Fibroblast of skin of back (primary cell): ENCODE data around the gene DPM2.

Experiments used
- DNase-seq: peaks from one replicate; pipeline ENCODE4 v3.0.0-alpha.2; 2013

DPM2 gene

GRCh38 chr9:127936347-127936852, 1.3 kb downstream of the DPM2 start:
- no peak for DNase-seq

DNA sequence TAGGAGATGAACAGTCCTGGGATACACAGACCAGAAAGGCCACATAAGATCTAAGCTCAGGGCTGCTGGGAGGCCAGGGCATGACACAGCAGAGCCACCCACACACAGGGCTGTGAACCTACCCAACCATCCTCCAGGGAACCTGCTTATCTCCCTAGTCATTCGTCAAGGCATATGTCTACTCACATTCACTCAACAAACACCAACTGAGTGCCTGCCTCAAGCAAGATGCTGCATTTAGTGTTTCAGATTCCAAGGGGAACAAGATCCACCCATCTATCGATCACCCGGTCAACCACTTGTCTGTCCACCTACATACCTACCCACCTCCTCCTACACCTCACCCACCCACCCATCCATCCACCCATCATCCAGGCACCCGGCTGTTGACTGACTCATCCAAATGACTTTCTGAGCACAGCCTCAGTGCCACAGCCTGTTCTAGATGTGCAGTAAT, 1.9 kb downstream of the DPM2 start:
- no peak for DNase-seq

- DNase-seq, result no peak
Observed at GRCh38 chr9:127934986-127935385, 2.7 kb downstream of the DPM2 start.

DNA sequence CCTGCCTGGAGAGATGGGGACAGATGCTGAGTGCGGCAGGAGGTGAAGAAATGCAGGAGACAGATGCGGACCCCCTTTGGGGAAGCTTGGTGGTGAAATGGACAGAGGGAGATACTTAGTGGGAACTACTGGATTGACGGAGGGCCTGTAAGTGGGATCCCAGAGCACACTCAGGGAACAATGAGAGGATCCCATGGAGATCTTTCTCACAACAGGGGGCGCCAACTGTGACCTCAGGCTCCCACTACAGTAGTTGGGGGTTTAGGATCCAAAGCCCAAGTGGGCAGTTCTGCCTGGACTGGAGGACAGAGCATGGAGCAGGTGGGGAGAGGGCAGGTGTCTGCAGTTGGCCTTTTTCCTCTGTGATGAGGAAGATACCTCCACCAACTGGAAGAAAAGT, 3.4 kb downstream of the DPM2 start:
- DNase-seq, result no peak

- peak; percentile 78 for DNase-seq
Observed at GRCh38 chr9:127931092-127931881, 6.4 kb downstream of the DPM2 start.

DNA sequence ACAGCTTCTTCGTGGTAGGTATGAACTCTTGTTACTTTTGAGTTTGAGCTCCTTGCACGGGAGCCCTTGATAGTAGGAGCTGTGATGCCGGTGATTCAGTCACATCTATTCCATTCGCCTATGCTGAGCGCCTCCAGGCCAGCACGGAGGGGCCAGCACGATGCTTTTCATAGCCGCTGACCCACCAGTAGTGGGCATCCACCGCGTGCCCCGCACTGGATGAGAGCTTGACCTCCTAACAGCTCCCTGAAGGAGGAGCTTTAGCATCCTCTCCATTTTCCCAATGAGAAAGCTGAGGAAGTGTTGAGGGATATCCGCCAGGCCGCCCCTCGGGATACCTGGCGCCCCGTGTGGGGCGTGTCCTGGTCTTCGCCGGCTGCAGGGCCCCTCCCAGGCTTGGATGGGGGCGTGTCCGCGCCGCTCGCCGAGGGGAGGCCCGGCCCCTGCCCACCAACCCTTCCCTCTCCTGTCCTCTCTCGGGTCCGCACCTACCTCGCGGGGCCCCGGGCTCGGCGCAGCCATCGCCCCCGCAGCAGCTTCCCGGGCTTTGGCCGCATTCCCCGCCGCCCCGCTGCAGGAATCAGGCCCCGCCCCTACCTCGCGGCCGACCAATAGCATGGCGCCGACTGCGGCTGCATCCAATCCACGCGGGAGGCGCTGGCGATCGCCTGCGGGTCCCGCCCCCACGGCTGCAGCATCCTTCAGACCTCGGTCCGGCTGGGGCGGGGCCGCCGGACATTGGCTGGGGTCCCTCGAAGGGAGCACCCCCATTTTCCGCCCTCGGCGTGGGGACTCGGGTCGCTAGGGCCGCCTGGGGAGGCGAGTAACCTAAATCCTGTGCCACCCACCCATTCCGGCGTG, 7.2 kb downstream of the DPM2 start, which contains the start of gene PIP5KL1:
Gene PIP5KL1 (minus strand): TSS at position 547 of the 861 bp plus-strand sequence. CDS start 25 bp downstream, at position 522.
- DNase-seq, result peak; percentile 82

GRCh38 chr9:127929625-127929979, 8.1 kb downstream of the DPM2 start:
- no peak for DNase-seq

DNA sequence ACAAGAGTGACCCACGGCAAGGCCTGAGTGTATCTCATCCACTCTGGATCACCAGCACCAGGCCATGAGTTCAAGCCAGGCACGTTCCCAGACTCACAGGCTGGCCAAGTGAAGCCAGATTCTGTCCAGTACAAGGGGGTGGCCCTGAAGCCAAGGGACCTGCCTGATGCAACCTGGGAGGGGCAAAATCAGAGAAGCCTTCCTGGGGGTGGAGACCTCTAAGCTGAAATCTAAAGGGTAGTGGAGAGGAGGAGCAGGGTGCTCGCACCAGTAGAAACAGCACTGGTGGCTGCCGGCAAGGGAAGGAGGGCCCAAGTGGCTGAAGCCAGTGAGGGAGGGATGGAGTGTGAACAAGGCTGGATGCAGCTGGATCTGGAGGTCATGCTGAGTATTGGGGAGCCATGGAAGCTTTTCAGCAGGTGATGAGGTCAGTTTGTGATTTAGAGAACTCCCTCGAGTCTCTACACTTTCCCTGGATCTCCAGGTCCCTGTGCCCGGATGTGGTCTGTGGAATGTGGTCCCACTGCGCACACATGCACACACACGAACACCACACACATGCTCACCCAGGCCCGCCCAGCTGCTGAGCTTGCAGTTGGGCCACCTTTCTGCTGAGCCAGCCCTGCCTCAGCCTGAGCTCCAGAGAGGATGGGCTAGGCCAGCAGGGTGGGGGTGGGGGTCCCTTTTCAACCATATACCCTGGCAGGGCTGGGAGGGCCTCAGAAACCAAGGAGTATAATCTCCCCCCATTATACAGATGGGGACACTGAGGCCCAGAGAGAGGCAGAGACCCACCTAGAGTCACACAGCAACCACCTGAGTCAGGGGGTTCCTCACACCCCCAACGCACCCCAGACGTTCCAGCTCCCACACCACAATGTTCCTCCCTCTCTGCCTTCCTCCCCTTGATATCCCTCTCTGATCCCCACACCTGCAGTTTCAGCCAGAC, 8.7 kb downstream of the DPM2 start:
- peak; percentile 47 for DNase-seq

- DNase-seq, result no peak
Observed at GRCh38 chr9:127927988-127928675, 9.5 kb downstream of the DPM2 start.

- DNase-seq, result no peak
Observed at GRCh38 chr9:127927201-127927987, 10.3 kb downstream of the DPM2 start.

DNA sequence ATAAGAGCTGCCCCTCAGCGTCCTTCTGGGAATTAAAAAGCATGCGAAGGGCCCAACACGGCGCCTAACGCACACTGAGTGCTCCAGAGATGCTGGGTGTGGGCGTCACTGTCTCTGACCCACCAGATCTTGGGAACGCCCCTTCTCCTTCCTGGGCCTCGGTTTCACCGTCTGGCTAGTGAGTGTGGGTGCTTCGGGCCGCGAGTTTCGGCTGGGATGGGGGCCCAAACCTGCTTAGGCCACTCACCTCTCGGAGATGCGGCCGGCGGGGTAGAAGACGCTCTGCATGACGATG, 10.8 kb downstream of the DPM2 start:
- DNase-seq, result no peak

GRCh38 chr9:127925959-127926905, 11.4 kb downstream of the DPM2 start:
- DNase-seq, result no peak

- DNase-seq, result no peak
Observed at GRCh38 chr9:127924736-127925444, 12.8 kb downstream of the DPM2 start.

GRCh38 chr9:127923771-127924170, 13.9 kb downstream of the DPM2 start:
- DNase-seq, result peak; percentile 97

GRCh38 chr9:127923046-127923445, 14.6 kb downstream of the DPM2 start:
- no peak for DNase-seq

GRCh38 chr9:127921557-127922120, 16.0 kb downstream of the DPM2 start:
- peak; percentile 42 for DNase-seq

DNA sequence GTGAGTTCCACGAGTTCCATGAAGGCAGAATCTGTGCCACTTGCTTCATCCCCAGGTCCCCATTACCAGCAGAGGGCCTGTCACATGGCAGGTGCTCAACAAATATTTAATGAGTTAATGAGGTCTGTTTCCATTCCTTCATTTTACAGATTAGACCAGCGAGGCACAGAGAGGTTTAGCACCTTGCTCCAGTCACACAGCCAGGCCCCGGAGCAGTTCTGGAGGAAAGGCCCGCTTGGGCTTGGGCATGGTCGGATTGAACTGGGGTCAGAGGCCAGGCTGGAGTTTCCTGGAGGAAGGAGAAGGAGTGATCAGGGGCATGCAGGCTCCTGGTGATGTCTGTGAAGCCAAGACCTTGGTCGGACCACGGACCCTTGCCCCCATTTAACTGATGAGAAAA, 16.9 kb downstream of the DPM2 start:
- DNase-seq, result no peak

DNA sequence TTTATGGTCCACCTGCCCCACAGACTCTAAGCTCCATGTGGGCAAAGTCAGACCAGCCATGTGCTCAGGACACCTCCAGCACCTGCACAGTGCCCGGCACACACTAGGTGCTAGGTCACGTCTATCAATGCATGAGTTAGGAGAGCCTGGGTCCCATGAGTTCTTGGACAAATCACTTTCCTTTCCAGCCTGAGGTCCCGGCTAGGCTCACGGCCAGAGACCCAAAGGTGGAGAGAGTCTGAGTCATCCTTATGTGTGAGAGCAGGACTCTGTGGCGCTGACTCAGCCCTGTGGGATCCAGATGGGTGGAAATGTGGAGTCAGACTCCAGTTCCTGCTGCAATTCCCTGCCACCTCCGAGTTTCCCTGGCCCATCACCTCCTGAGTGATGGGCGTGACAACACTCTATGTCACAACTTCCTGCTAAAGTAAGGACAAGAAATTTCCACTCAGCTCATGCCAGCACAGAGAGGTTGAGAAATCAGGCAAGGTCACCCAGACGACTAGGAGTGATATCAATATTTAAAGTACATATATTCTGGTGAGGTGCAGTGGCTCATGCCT, 18.3 kb downstream of the DPM2 start:
- DNase-seq, result peak; percentile 98
